Stimulated activated CD4-positive, alpha-beta T cell treated with anti-CD3 and anti-CD28 coated beads, Interleukin-2, amount 100 ng/mL, for 4 hours (primary cell): Measurements from ENCODE around the gene SMDT1.

Source experiments
- DNase-seq: peaks from one replicate; pipeline ENCODE4 v3.0.0-alpha.2; 2020; ENCODE audit warnings: low read depth

SMDT1 gene, protein sequence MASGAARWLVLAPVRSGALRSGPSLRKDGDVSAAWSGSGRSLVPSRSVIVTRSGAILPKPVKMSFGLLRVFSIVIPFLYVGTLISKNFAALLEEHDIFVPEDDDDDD

DNA sequence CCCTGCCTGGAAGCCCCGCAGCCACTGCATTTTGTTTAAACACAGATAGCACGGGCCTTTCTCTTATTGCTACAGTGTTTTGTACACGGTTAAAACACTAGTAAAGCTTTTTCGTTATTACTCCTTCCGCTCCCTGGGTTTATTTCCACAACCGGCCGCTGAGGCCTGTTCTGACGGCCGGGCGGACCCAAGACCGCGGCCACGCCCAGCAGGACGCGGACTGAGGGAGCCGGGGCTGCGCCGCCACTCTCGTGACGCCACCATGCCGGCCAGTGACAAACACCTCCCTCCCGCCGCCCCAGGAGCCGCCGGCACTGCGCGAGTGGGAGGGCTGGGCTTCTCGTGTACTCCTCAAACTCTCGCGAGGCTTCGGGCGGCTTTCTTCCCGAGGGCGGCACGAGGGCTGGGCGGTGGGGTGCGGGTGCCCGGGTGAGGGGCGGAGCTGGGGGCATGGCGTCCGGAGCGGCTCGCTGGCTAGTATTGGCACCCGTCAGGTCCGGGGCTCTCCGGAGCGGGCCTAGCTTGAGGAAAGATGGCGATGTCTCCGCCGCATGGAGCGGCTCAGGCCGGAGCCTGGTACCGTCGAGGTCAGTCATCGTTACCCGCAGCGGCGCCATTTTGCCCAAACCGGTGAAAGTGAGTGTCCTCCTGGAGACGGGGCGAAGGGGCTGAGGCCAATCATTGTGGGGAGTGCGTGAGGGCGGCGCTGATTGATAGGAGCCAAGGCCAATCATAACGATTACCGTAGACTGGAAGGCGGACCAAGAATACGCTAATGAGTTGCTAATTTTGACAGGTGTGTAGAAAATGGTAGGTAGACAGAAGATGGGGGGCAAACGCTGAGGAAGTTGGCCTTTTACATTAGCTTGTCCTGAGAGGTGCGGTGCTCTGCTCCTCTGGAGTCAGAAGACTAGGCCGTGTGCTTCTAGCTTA, at the start of gene SMDT1:
SMDT1 (plus strand) TSS at position 382 of the 933 bp plus-strand sequence; CDS start at position 451, 69 bp downstream.
- peak; percentile 98 for DNase-seq

DNA sequence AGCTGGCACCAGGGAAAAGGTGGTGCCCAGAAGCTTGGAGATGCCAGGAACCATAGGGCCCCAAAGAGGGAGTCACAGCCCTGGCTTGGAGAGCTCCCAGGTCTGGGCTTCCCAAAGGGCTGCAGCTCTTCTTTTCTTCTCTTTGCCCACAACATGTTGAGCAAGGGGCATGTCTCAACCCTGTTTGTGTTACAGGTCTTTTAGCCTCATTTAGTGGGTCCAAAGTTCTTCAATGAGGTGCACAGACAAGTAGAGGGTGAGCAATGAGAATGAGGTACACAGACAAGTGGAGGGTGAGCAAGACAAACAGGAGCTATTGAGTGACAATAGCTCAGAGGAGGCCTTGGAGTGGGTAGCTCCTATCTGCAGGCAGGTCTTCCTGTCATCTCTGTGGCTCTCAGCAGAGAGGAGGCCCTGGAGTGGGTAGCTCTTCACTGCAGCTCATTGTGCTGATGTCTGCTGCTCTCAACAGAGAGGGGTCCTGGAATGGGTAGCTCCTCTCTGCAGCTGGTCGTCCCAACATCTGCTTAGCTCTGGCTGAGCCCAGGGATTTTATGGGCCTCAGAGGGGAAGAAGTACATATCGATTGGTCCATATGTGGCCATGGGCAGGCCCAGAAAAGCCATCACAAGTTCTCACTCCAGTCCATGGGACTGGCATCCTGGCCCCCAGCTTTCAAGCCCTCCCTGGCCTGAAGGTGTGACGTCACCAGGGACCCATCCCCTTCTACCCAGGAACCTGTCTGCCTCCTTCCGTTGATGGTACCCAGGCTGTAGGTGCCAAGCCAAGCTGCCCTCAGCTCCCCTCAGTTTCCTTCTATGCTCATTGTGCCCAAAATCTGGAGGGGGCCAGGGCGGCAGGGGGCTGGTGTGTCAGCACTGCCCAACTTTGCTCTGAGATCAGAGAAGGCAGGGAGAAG, 46.0 kb upstream of the SMDT1 start:
- DNase-seq, result no peak

DNA sequence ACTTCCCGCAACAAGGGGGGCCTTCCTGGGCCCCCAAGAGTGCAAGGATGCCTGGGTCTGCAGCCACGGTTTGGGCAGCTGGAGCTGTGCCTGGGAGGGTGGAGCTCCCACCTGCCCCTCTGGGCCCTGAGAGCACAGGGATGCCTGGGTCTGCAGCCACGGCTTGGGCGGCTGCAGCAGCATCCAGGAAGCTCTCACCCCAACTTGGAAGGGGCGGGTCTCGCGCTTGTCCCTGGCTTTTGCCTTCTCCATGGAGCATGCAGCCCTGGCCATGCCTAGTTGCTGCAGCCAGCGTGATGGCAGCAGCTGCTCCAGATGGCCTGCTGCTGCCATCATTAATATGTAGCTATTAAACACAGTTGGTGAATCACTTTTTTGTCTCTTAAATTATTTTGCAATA, 44.2 kb upstream of the SMDT1 start:
- DNase-seq, result no peak

DNA sequence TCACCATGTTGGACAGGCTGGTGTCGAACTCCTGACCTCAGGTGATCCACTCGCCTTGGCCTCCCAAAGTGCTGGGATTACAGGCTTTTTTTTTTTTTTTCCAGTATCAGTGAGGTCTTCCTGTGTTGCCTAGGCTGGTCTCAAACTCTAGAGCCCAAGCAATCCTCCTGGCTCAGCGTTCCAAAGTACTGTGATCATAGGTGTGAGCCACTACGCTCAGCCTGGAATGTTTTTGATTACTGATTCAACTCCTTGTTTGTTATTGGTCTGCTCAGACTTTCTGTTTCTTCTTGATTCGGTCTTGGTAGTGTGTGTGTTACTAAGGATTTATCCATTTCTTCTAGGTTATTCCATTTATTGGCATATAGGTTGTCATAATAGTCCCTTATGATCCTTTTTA, 40.2 kb upstream of the SMDT1 start:
- no peak for DNase-seq

DNA sequence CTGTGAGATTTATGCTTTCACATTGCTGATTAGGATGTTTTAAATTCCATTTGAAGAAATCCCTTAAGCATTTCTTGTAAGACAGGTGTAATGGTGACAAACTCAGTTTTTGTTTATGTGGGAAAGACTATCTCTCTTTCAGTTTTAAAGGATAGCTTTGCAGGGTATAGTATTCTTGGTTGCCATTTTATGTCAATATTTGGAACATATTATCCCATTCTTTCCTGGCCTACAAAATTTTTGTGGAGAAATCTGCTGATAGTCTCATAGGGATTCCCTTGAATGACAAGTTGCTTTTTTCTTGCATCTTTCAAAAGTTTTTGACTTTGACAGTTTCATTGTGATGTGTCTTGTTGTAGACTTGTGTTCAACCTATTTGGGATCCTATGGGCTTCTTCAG, 37.7 kb upstream of the SMDT1 start:
- no peak for DNase-seq

DNA sequence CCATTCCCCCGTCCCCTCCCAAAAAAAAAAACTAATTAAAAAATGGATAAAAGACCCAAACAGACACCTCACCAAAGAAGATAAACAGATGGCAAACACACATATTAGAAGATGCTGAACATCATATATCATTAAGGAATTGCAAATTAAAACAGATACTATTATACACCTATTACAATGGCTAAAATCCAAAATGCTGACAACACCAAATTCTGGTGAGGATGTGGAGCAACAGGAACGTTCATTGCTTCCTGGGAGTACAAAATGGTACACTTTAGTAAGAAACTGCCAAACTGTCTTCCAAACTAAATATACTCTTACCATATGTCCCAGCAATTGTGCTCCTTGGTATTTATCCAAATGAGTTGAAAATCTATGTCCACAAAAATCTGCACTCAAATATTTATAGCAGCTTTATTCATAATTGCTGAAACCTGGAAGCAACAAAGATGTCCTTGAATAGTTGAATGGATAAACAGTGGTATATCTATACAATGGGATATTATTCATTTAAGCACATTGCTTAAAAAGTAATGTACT, 28.8 kb upstream of the SMDT1 start:
- no peak for DNase-seq

DNA sequence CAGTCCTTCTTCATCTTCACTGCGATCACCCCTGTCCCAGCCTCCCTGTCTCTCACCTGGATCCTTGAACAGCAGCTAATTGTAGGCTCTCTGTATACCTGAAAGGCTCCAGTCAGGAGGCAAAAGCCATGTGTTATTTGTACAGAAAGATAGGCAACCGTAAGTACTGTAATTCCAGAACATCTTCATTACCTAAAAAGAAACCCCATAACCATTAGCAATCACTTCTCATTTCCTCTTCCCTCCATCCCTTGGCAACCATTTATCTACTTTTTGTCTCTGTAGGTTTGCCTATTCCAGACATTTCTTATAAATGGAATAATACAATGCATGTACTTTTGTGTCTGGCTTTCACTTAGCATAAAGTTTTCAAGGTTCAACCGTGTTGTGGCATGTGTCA, 26.7 kb upstream of the SMDT1 start:
- DNase-seq, result no peak

DNA sequence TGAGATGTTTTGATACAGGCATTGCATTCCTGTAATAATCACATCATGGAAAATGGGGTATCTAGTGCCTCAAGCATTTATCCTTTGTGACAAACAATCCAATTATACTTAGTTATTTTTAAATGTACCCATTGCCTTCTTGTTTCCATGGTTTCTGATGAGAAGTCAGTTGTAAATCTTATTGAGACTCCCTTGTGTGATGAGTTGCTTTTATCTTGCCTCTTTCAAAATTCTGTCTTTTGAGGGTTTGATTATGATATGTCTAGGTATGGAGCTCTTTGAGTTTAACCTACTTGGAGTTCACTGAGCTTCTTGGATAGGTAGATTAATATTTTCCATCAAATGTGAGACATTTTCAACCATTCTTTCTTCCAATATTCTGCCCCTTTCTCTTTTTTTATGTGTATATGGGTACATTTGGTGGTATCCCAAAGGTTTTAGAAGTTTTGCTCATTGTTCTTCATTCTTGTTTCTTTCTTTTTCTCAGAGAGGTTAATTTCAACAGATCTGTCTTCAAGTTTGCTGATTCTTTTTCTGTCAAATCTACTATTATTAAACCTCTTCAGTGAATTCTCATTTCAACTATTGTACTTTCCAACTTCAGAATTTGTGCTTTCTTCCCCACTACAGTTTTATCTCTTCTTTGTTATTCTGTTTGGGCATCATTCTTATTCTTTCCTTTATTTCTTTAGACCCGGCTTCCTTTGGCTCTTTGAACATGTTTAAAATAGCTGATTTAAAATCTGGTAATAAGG, 22.6 kb upstream of the SMDT1 start:
- DNase-seq, result no peak

DNA sequence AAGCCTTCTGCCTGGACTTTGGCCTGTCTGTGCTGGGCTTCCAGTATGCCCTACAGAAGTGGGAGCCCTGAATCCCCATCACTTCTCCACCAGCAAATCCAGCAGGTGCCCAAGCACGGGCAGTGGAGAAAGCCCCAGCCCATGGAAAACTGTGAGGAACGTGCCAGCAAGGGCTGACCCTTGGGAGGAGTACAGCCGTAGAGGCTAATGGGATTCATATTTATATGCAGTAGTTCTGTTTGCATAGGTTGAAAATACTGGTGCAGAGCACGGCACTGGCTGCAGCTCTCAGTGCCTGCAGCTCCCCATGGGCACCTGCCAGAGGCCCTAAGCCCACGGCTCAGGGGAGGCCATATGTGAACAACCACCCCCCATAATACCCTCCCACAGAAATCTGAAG, 19.0 kb upstream of the SMDT1 start:
- DNase-seq, result no peak

DNA sequence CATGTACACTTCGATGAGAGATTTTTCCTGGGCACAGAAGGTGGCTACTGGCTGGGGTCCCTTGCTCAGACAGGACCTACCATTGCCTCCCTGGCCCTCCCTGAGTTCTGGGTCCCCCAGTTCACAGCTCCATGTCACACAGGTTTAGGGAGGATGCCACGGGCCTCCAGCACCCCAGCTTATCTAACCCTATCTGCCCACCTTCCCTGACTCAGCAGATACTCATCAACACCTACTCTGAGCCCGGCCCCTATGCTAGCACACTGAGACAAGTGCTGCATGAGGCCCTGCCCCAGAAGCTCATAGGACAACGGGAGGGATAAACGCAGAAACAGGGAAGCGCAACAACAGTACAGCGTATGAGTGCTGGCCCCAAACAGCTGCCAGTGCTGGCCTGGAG, 18.5 kb upstream of the SMDT1 start:
- no peak for DNase-seq

DNA sequence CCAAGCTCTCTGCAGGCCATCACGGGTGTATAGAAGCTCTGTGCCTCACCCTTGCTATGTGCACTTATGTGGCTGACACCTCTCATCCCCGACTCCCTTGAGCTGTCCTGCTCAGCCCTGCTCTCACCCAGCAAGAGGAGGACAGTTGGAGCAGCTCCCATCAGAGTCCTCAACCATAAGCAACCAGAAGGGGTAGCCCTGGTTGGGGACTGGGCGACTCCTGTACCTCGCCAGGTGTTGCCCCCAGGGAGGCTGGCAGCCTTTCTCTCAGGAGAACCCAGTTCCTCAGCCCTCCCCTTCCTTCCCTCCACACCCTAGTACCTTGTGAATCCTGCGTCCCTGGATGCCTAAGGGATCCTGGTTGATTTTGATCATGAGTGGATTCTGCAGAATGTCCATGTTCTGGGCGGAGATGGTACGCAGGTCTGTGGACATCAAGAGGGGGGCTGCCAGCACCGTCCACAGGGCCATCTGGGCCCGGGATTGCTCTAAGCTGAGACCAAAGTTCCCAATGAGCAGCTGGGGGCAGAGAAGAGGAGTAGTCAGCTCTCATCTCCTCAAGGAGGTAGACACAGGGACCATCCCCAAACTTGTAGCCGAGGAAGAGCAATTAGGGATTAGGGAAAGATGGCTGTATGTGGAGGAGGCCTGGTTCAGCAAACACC, 16.9 kb upstream of the SMDT1 start:
- no peak for DNase-seq

DNA sequence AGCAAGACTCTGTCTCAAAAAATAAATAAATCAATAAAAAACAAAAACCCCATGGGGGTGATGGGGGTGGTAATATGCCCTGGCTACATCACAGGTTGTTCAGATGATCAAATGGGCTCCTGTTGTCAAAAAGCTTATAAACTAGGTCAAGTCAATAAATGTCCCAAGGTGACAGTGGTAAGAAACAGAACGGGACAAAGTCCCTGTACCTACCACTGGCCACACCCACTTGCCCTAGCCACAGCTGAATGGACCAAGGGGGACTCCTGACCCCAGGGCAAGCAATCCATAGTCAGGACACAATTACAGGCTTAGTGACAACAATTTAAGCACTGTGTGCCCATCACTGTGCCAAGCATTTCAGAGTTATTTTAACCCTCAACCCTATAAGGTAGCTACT, 14.9 kb upstream of the SMDT1 start:
- DNase-seq, result no peak

DNA sequence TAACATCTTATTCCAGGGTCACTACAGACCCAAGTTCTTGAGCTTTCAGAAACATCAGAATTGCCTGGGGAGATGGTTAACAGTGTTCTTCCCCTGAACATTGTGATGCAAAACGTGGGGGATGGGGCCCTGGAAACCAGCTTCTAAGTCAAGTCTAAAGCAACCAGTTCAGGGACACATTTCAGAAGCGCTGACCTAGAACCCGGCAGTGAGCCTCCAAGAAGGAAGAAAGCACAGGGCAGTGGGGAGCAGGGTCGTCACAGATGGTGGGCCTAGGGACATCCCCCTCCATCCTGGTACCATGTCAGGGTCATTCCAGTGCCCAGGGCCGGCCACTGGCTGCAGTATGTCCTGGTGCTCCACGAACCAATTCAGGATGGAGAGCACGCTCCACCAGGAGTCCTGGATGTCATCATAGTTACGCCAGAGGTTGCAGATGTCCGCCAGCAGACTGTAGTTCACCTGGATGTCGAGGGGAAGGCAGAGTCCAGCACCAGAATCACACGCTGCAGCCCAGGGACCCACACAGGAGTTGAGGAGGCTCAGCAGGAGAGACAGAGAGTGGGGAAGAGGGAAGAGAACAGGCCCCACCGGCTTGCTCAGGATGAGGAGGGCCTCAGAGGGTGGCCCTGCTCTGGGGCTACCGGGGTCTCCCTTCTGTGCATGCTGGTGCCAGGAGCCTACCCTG, 13.9 kb upstream of the SMDT1 start:
- DNase-seq, result no peak

DNA sequence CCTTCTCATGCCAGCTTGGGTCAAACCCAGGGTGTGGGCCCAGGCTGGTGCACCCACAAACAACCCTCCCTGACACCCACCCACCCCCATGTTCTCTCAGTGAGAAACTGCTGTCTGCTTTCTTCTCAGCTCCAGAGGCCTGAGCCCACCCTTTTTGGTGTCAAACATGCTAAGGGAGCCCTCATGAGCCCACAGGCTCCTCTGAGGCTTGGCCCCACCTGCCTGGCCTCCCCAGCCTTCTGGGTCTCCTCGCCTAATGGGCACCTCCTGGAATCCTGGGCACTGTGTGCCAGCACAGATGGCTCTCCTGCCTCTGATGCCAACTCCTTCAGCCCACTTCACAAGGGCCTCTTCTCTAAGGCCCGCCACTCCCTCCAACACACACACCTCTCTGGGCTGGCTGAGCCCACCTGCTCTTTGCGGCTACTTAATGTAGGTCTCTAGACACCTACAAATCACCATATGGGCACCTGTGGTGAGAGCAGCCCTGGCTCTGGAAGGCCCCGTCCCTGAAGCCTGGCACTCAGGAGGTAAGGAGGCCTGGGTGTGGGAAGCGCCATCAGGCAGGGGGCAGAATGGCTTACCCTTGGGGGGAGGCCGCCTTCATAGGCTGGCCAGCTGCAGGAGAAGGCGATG, 13.3 kb upstream of the SMDT1 start:
- no peak for DNase-seq

DNA sequence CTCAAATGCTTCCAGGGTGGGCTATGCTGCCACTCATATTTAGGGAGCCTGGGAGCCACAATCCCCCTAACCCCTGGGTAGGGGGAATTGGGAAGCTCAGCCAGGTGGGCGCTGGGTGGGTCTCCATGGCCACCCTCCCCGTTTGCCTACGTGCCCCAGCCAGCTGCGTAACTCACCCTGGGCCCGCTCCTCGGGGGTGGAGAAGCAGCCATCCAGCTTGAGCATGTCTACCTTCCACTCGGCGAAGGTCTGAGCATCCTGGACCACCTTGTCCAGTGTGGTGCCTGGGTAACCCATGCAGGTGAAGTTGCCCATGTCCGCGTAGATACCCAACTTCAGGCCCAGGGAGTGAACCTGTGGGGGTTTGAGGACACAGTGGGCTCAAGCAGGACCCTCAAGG, 12.6 kb upstream of the SMDT1 start:
- DNase-seq, result no peak

DNA sequence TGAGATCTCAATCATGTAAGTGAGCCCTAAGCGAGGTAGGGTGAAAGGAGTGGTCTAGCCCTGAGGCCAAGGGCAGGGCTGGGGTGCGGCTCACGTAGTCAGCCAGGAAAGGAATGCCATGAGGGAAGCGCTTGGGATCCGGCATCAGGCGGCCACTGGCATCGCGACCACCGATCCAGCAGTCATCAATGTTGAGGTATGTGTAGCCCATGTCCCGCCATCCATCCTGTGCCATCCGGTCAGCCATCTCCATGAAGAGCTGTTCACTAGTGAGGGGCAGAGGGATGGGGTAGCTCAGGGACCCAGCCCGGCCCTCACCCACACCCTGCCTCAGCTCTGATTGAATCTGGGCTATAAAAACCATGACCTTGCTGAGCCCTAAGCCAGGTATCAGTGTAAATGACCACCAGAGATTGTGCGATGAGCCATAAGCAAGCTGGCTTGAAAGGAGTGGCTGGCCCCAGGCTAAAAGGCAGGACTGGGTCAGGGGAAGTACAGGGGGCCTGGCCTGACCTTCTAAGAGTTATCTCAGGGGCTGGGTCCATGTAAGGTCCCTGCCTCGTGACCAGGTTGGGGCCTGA, 11.7 kb upstream of the SMDT1 start:
- no peak for DNase-seq

DNA sequence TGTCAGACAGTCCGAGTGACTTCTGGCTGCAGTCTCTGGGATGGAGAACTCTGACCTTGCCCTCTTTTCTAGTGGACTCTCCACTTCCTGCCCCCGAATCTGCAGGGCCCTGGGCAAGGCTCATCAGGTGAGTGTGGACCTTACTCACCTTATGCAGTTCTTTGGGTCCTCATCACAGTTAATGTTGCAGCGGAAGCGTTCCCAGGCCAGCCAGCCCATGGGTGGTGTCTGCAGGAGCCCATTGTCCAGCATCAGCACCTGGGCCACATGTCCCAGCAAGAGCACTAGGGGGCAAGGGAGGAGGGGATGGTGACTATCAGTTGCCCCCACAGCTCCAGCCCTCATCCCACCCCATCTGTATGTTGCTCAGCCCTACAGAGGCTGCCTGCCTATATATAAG, 11.2 kb upstream of the SMDT1 start:
- DNase-seq, result no peak

DNA sequence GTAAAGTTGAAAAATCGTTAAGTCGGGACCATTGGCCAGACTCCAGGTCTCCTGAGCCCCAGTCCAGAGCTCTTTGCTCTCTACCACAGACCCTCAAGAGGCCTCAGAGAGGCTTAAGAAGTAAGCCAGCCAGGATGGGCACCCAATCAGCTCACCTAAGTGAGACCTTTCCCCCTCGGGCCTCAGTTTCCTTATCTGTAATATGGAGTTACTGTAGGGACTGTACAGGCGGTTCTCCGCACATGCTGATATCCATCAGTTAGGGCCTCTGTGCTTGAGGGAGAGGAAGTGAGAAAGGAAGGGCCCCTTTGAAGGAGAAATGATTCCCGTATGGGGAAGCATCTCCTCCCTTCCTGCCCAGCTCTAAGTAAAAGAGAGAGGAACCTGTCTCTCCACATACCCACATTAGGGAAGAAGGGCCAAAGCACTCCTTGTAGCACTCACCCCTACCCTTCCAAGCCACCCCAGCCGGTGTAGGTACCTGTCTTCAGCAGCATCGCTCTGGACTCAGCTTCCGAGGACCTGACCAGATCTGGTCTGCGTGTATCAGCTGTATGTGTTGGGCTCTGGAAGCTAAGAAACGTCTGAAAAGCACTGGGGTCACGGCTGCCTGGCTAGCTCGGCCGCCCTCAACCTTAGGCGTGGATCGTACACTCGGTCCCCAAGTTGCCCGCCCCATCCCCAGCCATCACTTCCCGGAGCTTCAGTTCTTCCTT, 9.5 kb upstream of the SMDT1 start:
- no peak for DNase-seq
